Limb (tissue), 2 donors: ENCODE data around the gene RIN3.
"Not testable (repeated sequence)": the region's sequence is repeated elsewhere in the genome, so short reads cannot be mapped to it uniquely, and the experiment has no call there.

ENCODE experiments used
- DNase-seq, 2 donors: peaks; one replicate each; pipeline ENCODE4 v3.0.0-alpha.2; 2016; ENCODE audit errors: extremely low spot score in 2 of 2

The RIN3 gene

DNA sequence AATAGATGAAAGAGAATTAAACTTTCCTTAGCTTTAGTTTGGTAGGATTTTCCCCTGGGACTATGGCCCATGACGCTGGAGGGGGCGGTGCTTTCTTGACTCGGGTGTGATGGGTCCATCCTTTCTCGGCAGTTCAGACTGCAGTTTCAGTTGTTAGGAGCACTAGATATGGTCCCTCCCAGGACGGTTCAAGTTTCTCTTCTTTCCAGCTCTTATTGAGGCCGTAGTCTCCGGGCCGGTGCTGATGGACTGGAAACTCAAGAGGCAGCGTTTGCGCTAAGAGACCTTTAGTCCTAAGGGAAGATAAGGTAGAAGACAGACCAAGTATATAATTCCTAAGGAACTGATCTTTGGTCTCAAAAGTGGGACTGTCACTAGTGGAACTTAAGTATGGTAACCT, 111.2 kb downstream of the RIN3 start:
- no peak for DNase-seq

DNA sequence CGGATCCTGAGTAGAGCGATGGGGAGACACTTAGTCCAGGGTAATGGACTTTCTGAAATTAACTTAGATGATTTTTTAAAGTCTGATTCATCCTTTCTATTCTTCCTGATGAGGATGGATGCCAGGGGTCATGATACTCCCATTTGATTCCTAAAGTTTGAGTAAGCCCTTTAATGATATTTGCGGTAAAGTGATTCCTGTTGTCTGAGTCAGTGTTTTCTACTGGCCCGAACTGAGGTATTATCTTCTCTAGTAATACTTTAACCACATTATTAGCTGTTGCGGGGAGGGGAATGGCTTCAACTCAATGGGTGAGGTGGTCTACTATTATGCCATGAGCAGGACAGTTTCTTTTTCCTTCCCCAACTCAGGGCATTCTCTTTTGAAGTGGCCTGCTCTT, 111.6 kb downstream of the RIN3 start:
- DNase-seq: no peak

- DNase-seq: no peak
Observed at GRCh38 chr14:92626041-92626440, 112.5 kb downstream of the RIN3 start.

- no peak for DNase-seq
Observed at GRCh38 chr14:92627707-92628215, 114.2 kb downstream of the RIN3 start.

GRCh38 chr14:92628636-92629035, 115.1 kb downstream of the RIN3 start:
- no peak for DNase-seq

DNA sequence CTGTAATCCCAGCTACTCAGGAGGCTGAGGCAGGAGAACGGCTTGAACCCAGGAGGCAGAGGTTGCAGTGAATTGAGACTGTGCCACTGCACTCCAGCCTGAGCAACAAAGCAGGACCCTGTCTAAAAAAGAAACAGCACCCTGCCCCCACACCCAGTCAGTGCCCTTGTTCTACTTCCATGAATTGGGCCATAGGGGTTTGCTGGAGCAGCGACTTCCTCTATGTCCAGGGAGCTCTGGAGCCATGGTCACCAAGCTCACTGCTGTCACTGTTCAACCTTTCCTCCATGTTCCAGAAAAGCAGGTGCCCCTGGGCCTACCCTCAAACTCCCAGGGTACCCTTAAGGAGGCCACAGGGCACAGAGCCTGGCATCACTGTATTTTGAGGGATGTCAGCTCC, 116.8 kb downstream of the RIN3 start:
- DNase-seq: no peak

DNA sequence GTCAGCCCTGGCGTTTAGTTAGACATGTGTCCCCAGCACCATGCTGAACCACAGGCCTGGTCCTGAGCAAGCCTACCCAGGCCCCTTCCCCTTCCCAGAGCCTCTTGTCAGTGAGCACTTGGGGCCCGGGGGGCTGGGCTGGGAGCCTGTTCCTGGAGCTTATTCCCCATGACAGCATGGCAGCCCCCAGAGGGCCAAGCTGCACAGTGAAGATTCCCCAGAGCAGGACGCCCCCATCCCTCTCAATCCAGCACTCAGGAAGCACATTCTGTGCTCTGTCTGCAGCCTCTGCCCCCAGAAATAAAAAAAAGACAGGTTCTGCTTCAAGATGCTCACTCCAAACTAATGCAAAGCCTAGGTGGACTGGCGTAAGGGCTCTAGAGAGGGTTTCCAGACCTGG, 117.5 kb downstream of the RIN3 start:
- no peak for DNase-seq

- DNase-seq: no peak
Observed at GRCh38 chr14:92632546-92633273, 119.1 kb downstream of the RIN3 start.

GRCh38 chr14:92633274-92633616, 119.7 kb downstream of the RIN3 start:
- DNase-seq: no peak

DNA sequence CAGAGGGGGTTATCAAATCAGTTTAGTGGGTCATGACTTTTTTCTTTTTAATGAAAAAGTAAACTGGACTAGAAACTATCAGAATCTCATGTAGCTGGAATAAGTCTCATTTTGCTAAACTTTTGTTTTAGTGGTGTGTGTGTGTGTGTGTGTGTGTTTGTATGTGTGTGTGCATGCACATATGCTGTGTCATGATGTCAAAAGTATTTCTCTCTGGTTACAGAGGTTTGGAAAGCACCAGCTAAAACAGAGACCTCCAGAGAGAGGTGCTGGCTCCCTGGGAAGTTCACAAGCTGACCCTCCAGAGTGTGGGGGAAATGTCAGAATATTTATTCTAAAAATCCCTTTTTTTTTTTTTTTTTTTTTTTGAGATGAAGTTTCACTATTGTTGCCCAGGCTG, 120.1 kb downstream of the RIN3 start:
- no peak for DNase-seq

DNA sequence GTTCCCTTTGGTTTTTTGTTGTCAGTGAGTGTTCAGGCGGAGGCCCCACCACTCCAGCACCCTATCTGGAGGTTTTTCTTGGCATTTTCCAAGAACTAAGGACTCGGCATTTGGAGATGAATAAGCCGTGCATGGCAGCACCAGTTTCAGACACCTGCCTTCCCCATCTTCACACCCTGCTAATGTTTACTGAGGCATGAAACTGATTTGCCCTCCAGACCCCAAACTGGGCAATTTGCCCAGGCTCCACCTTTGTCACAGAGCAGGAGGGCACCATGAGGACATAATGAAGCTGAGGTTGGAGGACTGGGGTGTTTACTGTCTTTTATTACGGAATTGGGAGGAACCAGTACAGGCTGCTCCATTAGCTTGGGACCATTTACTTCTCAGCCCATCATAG, 121.5 kb downstream of the RIN3 start:
- no peak for DNase-seq

DNA sequence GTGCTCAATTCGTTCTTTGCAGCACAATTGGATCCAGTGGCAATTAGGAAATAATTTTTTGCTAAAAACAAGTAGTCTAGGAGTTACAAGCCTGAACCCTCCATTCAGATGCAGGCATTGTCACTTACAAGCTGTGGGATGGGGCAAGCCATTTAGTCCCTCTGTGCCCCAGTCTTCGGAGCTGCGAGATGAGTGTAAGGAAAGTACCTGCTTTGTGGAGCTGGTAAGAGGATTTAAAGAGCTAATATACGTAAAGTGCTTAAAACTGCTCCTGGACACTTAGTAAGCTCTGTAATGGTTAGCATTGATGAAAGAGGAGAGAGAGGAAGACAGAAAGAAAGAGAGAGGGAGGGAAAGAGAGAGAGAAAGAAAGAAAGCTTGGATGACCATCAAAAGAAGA, 122.3 kb downstream of the RIN3 start:
- DNase-seq: no peak

DNA sequence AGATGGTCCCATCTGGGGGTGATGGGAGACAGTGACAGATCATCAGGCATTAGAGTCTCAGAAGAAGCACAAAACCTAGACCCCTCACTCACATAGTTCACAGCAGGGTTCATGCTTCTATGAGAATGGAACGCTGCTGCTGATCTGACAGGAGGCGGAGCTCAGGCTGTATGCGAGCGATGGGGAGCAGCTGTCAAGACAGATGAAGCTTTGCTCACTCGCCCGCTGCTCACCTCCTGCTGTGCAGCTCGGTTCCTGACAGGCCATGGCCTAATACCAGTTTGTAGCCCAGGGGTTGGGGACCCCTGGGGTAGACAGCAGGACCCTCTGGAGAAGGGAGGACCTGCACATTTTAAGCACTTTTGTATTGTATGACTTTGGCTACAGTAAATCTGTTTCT, 123.6 kb downstream of the RIN3 start:
- DNase-seq: peak in 1 of 2 donors; percentile 21

GRCh38 chr14:92637864-92638263, 124.3 kb downstream of the RIN3 start:
- no peak for DNase-seq

DNA sequence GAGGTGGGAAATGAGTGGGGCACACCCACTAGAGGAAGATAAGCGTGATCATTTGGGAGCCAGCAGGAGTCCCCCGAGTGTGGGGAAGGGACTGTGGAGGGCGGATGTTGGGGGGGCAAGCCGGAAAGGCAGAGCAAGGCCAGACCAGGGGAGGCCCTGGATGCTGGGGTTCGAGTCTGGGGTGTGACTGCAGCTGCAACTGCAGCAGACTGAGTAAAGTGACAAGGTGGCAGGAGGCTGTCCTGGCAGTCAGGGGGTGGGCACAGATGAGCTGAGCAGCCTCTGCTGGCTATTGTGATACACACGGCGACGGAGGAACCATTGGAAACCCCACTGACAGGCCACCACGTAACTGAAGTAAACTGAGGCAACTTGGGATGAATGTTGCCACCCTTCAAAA, 124.7 kb downstream of the RIN3 start:
- no peak for DNase-seq

GRCh38 chr14:92638904-92639303, 125.3 kb downstream of the RIN3 start:
- no peak for DNase-seq

- not testable (repeated sequence) for DNase-seq
Observed at GRCh38 chr14:92639472-92640117, 126.0 kb downstream of the RIN3 start.

DNA sequence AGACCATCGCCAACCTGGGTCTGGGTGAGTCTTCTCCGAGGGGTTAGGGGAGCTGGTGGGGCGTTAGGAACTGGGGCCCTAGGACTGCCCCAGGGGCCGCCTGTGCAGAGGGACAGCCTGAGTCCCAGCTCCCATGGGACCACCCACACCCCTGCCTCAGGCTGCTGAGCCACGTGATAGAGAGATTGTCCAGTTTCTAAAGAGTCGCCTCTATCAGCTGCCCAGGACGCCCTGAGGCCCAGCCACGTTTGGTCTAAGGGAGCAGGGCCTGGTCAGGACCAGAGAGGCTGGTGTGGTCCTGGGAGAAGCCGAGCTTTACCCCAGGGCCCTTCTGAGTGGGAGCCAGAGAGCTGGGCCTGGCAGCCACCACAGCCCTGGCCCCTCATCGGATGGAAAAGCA, 127.7 kb downstream of the RIN3 start:
- no peak for DNase-seq

GRCh38 chr14:92644171-92644969, 130.8 kb downstream of the RIN3 start:
- no peak for DNase-seq

DNA sequence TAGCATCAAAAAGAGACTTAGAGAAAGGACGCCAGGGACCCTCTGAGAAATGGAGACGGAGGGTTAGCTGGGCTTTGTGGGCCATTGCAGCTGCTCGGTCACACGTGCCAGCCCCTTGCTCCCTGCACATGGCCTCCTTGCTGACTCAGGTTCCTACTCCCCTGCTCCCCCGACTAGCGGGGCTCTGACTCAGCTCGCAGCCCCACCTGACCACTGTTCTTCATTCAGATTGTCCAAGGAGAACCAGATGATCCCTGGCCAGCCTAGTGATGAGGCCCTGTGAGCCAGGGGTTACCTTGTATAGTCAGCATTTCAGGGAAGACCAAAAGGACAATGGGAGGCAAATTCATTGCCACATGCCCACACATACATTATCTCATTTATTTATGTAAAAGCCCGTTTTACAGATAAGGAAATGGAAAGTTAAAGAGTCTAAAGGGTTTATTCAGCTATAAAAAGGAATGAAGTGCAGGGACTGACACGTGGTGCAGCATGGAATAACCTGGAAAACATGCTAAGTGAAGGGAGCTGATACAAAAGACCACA, 131.5 kb downstream of the RIN3 start:
- DNase-seq: no peak

GRCh38 chr14:92645841-92646478, 132.4 kb downstream of the RIN3 start:
- no peak for DNase-seq
